HG03196 (cell line): ENCODE measurements around the gene DNAJC6.
"Not testable (repeated sequence)": the region's sequence is repeated elsewhere in the genome, so short reads cannot be mapped to it uniquely, and the experiment has no call there.

ENCODE experiments used
- ATAC-seq: cut with Tn5 transposase; IDR thresholded peaks from one replicate; pipeline ENCODE4 v1.9.1; 2021; ENCODE audit not compliant: unreplicated experiment

DNAJC6 gene

GRCh38 chr1:65425006-65425405 lies 115.7 kb downstream of the DNAJC6 start:
- ATAC-seq, result no peak

GRCh38 chr1:65425697-65426096 lies 116.4 kb downstream of the DNAJC6 start:
- no peak for ATAC-seq

GRCh38 chr1:65429078-65429477 lies 119.7 kb downstream of the DNAJC6 start:
- ATAC-seq, result no peak

GRCh38 chr1:65429806-65430205 lies 120.5 kb downstream of the DNAJC6 start:
- no peak for ATAC-seq

GRCh38 chr1:65431111-65431705 lies 121.9 kb downstream of the DNAJC6 start:
- ATAC-seq, result no peak

- ATAC-seq, result no peak
These were observed 123.6 kb downstream of the DNAJC6 start for GRCh38 chr1:65432918-65433317.

GRCh38 chr1:65434255-65434654 lies 124.9 kb downstream of the DNAJC6 start:
- ATAC-seq, result no peak

- ATAC-seq, result no peak
These were observed 125.4 kb downstream of the DNAJC6 start for GRCh38 chr1:65434760-65435159.

GRCh38 chr1:65435987-65436386 lies 126.6 kb downstream of the DNAJC6 start:
- no peak for ATAC-seq

- no peak for ATAC-seq
These were observed 128.3 kb downstream of the DNAJC6 start for GRCh38 chr1:65437616-65438015.

GRCh38 chr1:65440322-65440900 lies 131.1 kb downstream of the DNAJC6 start:
- no peak for ATAC-seq

- ATAC-seq, result no peak
These were observed 131.6 kb downstream of the DNAJC6 start for GRCh38 chr1:65440915-65441314.

GRCh38 chr1:65441464-65441863 lies 132.1 kb downstream of the DNAJC6 start:
- ATAC-seq, result no peak

GRCh38 chr1:65442442-65442841 lies 133.1 kb downstream of the DNAJC6 start:
- no peak for ATAC-seq

- ATAC-seq, result no peak
These were observed 134.3 kb downstream of the DNAJC6 start for GRCh38 chr1:65443647-65444046.

- no peak for ATAC-seq
These were observed 134.8 kb downstream of the DNAJC6 start for GRCh38 chr1:65444128-65444640.

GRCh38 chr1:65445837-65446236 lies 136.5 kb downstream of the DNAJC6 start:
- no peak for ATAC-seq

GRCh38 chr1:65449214-65449823 lies 140.0 kb downstream of the DNAJC6 start:
- ATAC-seq, result no peak

- not testable (repeated sequence) for ATAC-seq
These were observed 146.3 kb downstream of the DNAJC6 start for GRCh38 chr1:65455678-65456077.

GRCh38 chr1:65456481-65456880 lies 147.1 kb downstream of the DNAJC6 start:
- ATAC-seq, result no peak

- no peak for ATAC-seq
These were observed 148.5 kb downstream of the DNAJC6 start for GRCh38 chr1:65457868-65458267.

GRCh38 chr1:65458730-65459396 lies 149.5 kb downstream of the DNAJC6 start:
- no peak for ATAC-seq
